MCF 10A (cell line): ENCODE results near the gene GRID1. TPM values are rescaled to one million over a fixed set of nuclear protein-coding genes. Genes with fewer than 3 reads are reported as not detected.
A peak's percentile ranks its signal among the peaks of the same experiment; 100 is the strongest.

Experiments used
- BruUV-seq: library from RNA; stranded (reverse); fragments of 400-500 nt; replicated peaks from 2 replicates; lab custom pipeline; 2021; lab: Mats Ljungman, UMichigan
- CTCF ChIA-PET: fragments of 300-600 bp; sonication (Branson Sonifier 250); formaldehyde crosslinking; extraction: SDS; loops from one replicate; lab custom pipeline; 2021; ENCODE audit warnings: antibody characterized with exemption, inconsistent platforms; lab: Yijun Ruan, JAX
- POLR2A ChIA-PET: fragments of 300-600, 350-650 bp; sonication (Branson Sonifier 250); formaldehyde crosslinking; extraction: SDS; loops from one replicate; lab custom pipeline; 2020; ENCODE audit warnings: antibody characterized with exemption, inconsistent platforms; lab: Yijun Ruan, JAX
- DNase-seq: peaks from one replicate; pipeline ENCODE4 v3.0.0-alpha.2; 2018; ENCODE audit not compliant: unreplicated experiment
- H3K27ac Mint-ChIP-seq: one replicate; pipeline ENCODE4 v1.8.0; 2022; ENCODE audit warnings: mild to moderate bottlenecking, low read depth, mixed read lengths; ENCODE audit not compliant: unreplicated experiment
- H3K27me3 Mint-ChIP-seq: one replicate; pipeline ENCODE4 v1.8.0; 2022; ENCODE audit warnings: mixed read lengths; ENCODE audit not compliant: insufficient read depth, unreplicated experiment
- H3K36me3 Mint-ChIP-seq: one replicate; pipeline ENCODE4 v1.8.0; 2022; ENCODE audit warnings: mild to moderate bottlenecking, moderate library complexity, mixed read lengths; ENCODE audit not compliant: insufficient read depth, unreplicated experiment
- H3K4me1 Mint-ChIP-seq: one replicate; pipeline ENCODE4 v1.8.0; 2022; ENCODE audit warnings: mixed read lengths; ENCODE audit not compliant: insufficient read depth, unreplicated experiment
- H3K4me3 Mint-ChIP-seq: one replicate; pipeline ENCODE4 v1.8.0; 2022; ENCODE audit warnings: mild to moderate bottlenecking, moderate library complexity, mixed read lengths; ENCODE audit not compliant: unreplicated experiment
- H3K9me3 Mint-ChIP-seq: one replicate; pipeline ENCODE4 v1.8.0; 2022; ENCODE audit warnings: mixed read lengths; ENCODE audit not compliant: unreplicated experiment
- CTCF ChIP-seq: fragments of 200-600 bp; IDR thresholded peaks from one replicate; pipeline ENCODE4 v1.8.0; 2022; ENCODE audit warnings: antibody characterized with exemption, mild to moderate bottlenecking; ENCODE audit not compliant: unreplicated experiment
- intact Hi-C: fragments of 100-400 bp; cut with micrococcal nuclease; formaldehyde crosslinking; loops from 2 replicates; pipeline ENCODE4 v1.14.1; 2022
- microRNA-seq: library from miRNA; unstranded; fragments of <30 nt; microRNA quantifications from one replicate; pipeline ENCODE4 v1.2.0, GENCODE V29; 2022
- total RNA-seq: library from RNA; stranded (reverse); gene quantifications from 2 replicates; pipeline ENCODE4 v1.2.3, GENCODE V29; 2022

The GRID1 gene
- total RNA-seq, 1 experiment from 2014 or later, result not detected

DNA sequence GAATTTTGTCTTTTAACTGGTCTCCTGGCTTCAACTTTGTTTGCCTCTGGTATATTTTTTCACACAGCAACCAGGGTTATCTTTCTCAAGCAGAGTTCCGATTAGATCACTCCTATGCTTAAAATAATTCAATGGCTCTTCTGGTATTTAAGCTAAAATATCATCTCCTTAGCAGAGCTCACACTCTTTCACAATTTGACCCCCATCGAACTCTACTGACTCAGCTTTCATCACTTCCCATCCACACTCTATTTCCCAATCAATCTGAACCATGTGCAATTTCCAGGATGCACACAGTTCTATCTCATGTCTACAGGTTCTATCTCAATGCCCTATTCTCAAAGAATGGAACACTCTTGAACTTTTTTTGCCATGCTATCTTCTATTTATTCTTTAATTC is 809.5 kb downstream of the GRID1 start:
- TF ChIP-seq CTCF, result no peak
- Mint-ChIP-seq H3K4me3 (no peak overlapping the region), H3K36me3 (no peaks in the 10 kb centered on the region), H3K27me3 (no peaks in the 10 kb centered on the region), H3K27ac (no peak overlapping the region), H3K9me3 (no peaks in the 10 kb centered on the region), H3K4me1 (no peaks in the 10 kb centered on the region)
- intact Hi-C loops, result loop anchor here (5.0 kb wide), 1 partner anchor 85 kb away; no protein-coding TSS in a partner anchor
- peak; percentile 91 for DNase-seq
- CTCF ChIA-PET, result interaction anchor here (0.6 kb wide), 1 partner anchor 582 kb away, joined by 3 read pairs; no protein-coding TSS in a partner anchor
- POLR2A ChIA-PET, result interaction anchor here (0.7 kb wide), 1 partner anchor 159 kb away, joined by 3 read pairs; no protein-coding TSS in a partner anchor
- BruUV-seq, result no TSS peak

Small RNAs within 50 kb of the gene (microRNA-seq; reads per million reads assigned to microRNA genes)
- gene MIR346, result not detected

Other genes with a start within 250 kb of the GRID1 start
- gene WAPL, start 155.0 kb upstream of the GRID1 start, total RNA-seq, result 42.7 and 45.2 TPM in 2 replicates